ENCODE measurements around the gene FZD4.

The FZD4 gene

GRCh38 chr11:86901599-86901998 lies 53.6 kb downstream of the FZD4 start:
- ChIA-PET POLR2A (no interaction called here), CTCF (no interaction called here)
- TF ChIP-seq ZNF529 (tag by site-specific recombination; IDR thresholded peaks at IDR 0.05; ENCODE audit: insufficient replicate concordance) (no peak), ZFP41 (tag by site-specific recombination; IDR thresholded peaks at IDR 0.05; ENCODE audit: borderline replicate concordance) (no peak), ZNF629 (tag by site-specific recombination; IDR thresholded peaks at IDR 0.05) (no peak), ZNF704 (tag by site-specific recombination; IDR thresholded peaks at IDR 0.05) (no peak), ZNF266 (tag by site-specific recombination; IDR thresholded peaks at IDR 0.05; ENCODE audit: low read depth) (no peak), ZNF561 (tag by site-specific recombination; IDR thresholded peaks at IDR 0.05; ENCODE audit: borderline replicate concordance) (no peak), ZNF155 (tag by site-specific recombination; IDR thresholded peaks at IDR 0.05) (no peak), ZNF513 (tag by site-specific recombination; IDR thresholded peaks at IDR 0.05) (no peak)
- H3K4me3 ChIP-seq (ENCODE audit: low read depth, low read length): no peak overlapping the region
- no peak overlapping the region for H3K27ac ChIP-seq (ENCODE audit: extremely low read depth, low read depth, low read length)
- no peaks in the 10 kb centered on the region for H3K36me3 ChIP-seq (ENCODE audit: control insufficient read depth in 2 of 2, insufficient read depth in 1 of 2, low read length in 2 of 2)
- H3K4me1 ChIP-seq (ENCODE audit: control insufficient read depth, insufficient read depth, low read length): no peaks in the 10 kb centered on the region
- no peaks in the 10 kb centered on the region for H3K9me3 ChIP-seq (ENCODE audit: control insufficient read depth, insufficient read depth, low read depth, low read length)

GRCh38 chr11:86900162-86900561 lies 55.0 kb downstream of the FZD4 start:
- TF ChIP-seq ZNF623 (tag by site-specific recombination; IDR thresholded peaks at IDR 0.05) (no peak), ZNF157 (tag by site-specific recombination; IDR thresholded peaks at IDR 0.05) (no peak), ZNF184 (tag by site-specific recombination; IDR thresholded peaks at IDR 0.05) (no peak), TRIM28 (IDR thresholded peaks at IDR 0.05; ENCODE audit: borderline replicate concordance, low read length) (no peak), GLIS2 (tag by site-specific recombination; IDR thresholded peaks at IDR 0.05) (no peak), HOXC10 (CRISPR knock-in tag; IDR thresholded peaks at IDR 0.05) (no peak), ZNF529 (tag by site-specific recombination; IDR thresholded peaks at IDR 0.05; ENCODE audit: insufficient replicate concordance) (no peak), ZNF362 (tag by site-specific recombination; IDR thresholded peaks at IDR 0.05) (no peak), ZNF16 (tag by site-specific recombination; IDR thresholded peaks at IDR 0.05; ENCODE audit: low read depth) (no peak), ZNF692 (tag by site-specific recombination; IDR thresholded peaks at IDR 0.05) (no peak), ZNF426 (tag by site-specific recombination; IDR thresholded peaks at IDR 0.05) (no peak), ZFP69B (tag by site-specific recombination; IDR thresholded peaks at IDR 0.05) (no peak), BCL11A (tag by site-specific recombination; IDR thresholded peaks at IDR 0.05; ENCODE audit: low read depth) (no peak), ZNF677 (tag by site-specific recombination; IDR thresholded peaks at IDR 0.05) (no peak), ZXDB (tag by site-specific recombination; IDR thresholded peaks at IDR 0.05) (no peak), ZNF133 (tag by site-specific recombination; IDR thresholded peaks at IDR 0.05) (no peak)
- POLR2A ChIA-PET: no interaction called here
- CTCF ChIA-PET: no interaction called here

More at GRCh38 chr11:86900162-86900561, 55.0 kb downstream of the FZD4 start:
- Histone ChIP-seq H3K27ac (ENCODE audit: extremely low read depth, low read depth, low read length) (no peak overlapping the region), H3K9me3 (ENCODE audit: control insufficient read depth, insufficient read depth, low read depth, low read length) (no peaks in the 10 kb centered on the region), H3K36me3 (ENCODE audit: control insufficient read depth in 2 of 2, insufficient read depth in 1 of 2, low read length in 2 of 2) (no peaks in the 10 kb centered on the region), H3K4me1 (ENCODE audit: control insufficient read depth, insufficient read depth, low read length) (no peaks in the 10 kb centered on the region), H3K4me3 (ENCODE audit: low read depth, low read length) (no peak overlapping the region)

All from HEK293 (cell line).